ENCODE data around the gene ARHGEF17.

DNA sequence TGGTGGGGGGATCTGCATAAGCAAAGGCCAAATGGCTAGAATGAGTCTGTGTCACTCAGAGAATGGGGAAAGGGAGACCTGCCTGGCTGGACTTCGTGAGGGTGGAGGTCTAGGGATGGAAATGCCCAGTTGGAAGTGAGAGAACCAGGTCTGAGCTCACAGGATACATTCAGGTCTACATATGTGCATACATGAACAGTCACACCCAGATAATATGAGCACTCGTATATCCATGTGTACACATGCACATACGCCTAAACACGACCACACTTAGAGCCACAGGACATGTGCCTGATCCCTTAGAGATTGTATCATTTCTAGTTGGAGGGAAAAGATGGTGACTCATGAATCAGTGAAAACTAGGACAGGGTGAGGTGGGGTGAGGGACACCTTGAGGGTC, 47.0 kb downstream of the ARHGEF17 start:
- TF ChIP-seq CTCF (conservative IDR thresholded peaks at IDR 0.05 in 1 of 2, IDR thresholded peaks at IDR 0.05 in 1 of 2; ENCODE audit: low read depth in 1 of 2, low read length in 2 of 2) (no peak), EZH2 (IDR thresholded peaks at IDR 0.05; ENCODE audit: low read length, missing control alignments) (no peak)
